NCI-H1694 treated with DMSO at 0.1 percent for 48 hours (cell line): Measurements from ENCODE around the gene DNAH12.

ENCODE experiments used
- DNase-seq: peaks from one replicate; lab custom pipeline; 2025; lab: John Stamatoyannopoulos, UW

Gene DNAH12, protein sequence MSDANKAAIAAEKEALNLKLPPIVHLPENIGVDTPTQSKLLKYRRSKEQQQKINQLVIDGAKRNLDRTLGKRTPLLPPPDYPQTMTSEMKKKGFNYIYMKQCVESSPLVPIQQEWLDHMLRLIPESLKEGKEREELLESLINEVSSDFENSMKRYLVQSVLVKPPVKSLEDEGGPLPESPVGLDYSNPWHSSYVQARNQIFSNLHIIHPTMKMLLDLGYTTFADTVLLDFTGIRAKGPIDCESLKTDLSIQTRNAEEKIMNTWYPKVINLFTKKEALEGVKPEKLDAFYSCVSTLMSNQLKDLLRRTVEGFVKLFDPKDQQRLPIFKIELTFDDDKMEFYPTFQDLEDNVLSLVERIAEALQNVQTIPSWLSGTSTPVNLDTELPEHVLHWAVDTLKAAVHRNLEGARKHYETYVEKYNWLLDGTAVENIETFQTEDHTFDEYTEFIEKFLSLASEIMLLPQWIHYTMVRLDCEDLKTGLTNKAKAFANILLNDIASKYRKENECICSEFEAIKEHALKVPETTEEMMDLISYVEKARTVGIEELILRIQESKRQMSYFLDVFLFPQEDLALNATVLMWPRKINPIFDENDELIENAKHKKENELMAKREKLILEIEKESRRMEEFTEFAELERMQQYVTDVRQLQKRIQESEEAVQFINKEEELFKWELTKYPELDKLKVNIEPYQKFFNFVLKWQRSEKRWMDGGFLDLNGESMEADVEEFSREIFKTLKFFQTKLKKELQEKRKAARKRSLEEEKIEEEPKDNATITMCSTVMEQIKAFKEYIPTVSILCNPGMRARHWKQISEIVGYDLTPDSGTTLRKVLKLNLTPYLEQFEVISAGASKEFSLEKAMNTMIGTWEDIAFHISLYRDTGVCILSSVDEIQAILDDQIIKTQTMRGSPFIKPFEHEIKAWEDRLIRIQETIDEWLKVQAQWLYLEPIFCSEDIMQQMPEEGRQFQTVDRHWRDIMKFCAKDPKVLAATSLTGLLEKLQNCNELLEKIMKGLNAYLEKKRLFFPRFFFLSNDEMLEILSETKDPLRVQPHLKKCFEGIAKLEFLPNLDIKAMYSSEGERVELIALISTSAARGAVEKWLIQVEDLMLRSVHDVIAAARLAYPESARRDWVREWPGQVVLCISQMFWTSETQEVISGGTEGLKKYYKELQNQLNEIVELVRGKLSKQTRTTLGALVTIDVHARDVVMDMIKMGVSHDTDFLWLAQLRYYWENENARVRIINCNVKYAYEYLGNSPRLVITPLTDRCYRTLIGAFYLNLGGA (N-terminal part only)

DNA sequence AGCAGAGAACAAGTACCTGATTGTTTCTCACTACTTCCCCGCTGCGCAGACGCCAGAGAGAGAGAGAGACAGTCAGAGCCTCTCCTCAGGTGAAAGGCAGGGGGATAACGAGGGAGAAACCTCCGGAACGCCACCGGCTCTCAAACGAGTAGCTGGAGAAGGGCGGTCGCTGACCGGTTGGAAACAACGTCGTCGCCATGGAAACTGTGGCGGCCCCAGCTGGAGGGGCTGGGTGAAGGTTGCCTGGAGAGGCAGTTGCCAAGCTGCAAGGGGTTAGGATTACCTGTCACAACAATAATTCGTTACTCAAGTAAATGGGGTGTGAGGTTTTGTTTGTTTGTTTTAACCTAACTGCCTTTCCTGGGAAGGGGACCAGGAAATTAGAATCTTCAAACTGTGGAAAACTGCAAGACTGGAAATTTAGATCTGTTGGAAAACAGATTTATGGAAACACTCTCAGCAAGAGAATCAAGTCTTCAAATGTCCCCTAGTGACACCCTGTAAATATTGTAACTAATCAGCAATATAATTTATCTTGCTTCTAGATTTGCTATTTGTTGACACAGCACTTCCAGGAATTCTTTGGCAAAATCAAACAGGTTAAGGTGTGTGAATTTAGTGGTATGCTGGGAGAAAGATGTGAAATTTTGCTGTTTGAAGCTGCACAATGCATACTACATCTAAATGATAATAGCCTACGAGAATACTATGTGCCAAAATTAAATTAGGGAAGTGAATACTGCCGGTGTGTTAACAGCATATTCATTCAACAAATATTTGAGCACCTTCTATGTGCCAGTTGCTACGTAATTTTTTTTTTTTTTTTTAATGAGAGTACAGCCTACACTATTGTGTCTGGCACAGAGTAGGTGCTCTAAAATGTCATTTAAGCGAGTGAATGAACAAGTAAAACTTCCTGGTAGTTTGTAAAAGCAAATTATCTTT, at the start of gene DNAH12:
Gene DNAH12, minus strand, starts transcription at position 164 of the 945 bp plus-strand sequence. CDS start 1,474 bp downstream, outside the sequence.
- peak; percentile 14 for DNase-seq

DNA sequence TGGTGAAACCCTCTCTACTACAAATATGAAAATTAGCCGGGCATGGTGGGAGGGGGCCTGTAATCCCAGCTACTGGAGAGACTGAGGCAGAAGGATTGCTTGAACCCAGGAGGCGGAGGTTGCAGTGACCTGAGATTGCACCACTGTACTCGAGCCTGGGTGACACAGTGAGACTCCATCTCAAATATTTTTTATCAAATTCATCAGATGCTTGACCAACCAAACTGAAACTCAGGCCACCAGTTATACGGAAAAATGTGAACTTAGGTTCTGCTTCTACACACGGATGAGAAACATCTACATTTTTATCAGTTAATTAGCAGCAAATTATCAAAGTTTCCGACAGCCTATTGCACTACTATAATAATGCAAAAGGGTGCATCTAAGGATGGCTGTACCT, 48.2 kb upstream of the DNAH12 start:
- no peak for DNase-seq

DNA sequence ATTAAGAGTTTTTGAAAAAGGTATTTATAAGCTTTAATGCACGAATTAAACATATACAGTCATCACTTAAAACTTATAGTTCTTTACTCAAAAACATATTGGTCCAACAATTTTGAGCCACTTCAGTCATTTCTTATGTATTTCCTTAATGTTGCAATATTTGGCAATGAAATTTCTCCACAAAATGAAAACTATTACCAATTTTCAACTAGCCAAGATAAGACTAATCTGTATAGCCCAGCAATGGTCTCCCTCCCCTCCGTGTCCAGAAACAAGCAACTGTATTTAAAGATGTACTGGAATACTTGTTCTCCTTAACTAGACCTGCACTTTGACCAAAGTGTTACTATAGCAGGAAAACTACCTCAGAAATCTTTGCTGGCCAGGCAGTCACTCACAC, 43.8 kb upstream of the DNAH12 start:
- no peak for DNase-seq

DNA sequence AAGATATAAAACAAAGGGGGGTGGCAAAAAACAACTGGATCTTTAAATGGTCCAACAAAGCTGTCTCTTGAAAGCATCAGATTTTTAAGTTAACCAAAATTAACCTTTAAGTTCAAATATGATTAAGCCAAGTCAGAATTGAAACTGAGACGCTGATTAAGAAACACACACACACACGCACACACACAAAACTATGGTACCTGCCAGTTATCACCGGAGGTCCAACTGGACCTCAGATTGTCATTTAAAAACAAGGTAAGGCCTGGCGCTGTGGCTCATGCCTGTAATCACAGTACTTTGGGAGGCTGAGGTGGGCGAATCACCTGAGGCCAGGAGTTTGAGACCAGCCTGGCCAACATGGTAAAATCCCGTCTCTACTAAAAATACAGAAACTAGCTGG, 42.6 kb upstream of the DNAH12 start:
- no peak for DNase-seq

DNA sequence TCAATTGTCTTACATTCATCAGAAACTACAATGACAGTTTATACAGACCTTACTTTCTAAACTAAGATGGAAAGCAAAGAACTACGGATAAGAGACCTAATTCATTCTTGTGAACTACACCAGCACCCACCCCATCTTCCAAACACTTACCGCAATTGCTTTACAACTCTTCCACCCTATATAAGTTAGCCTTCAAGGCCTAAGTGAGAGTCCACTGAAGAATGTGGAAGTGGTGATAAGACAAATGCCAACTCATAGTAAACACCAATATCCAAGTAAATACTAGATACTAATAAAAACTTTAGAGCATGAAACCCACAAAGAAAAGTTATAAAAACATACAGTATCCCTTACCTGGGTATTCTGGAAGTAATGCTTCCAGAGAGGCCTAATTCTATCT, 39.4 kb upstream of the DNAH12 start:
- DNase-seq: no peak

DNA sequence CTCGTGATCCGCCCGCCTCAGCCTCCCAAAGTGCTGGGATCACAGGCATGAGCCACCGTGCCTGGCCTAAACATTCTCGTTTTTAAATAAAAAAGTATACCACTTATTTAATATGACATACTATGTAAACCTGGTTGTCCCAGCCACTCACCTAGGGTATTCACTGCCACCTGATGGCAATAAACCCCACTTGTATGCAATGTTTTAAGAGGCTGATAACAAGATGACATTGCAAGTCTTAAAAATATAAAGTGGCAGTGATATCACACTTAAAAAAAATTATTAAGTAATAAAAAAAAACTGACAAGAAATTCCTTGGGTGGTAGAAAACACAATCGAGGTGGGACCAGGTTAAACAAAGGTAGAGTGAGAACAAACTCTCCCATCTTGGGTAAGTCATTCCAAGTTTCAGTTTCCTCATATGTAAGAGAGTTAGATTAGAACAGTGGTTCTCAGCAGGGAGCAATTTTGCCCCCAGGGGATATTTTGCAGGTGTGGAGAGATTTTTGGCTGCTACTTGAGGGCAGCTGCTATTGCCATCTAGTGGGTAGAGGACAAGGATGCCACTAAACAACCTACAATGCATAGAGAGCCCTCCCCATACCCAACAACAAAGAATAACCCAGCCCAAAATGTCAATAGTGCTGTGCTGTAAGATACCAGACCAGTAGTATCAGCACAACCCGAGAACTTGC, 38.5 kb upstream of the DNAH12 start:
- DNase-seq: no peak

DNA sequence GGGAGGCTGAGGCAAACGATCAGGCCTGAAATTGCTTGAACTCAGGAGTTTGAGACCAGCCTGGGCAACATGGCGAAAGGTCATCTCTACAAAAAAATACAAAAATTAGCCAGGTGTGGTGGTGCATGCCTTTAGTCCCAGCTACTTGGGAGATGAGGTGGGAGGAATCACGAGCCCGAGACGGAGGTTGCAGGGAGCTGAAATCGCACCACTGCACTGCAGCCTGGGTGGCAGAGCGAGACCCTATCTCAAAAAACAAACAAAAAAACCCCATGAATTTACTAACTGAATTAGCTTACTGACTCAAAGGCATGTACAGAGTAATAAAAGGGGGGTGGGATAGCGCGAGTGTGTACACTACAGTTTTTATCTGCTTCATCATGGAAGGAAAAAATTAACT, 33.7 kb upstream of the DNAH12 start:
- no peak for DNase-seq

DNA sequence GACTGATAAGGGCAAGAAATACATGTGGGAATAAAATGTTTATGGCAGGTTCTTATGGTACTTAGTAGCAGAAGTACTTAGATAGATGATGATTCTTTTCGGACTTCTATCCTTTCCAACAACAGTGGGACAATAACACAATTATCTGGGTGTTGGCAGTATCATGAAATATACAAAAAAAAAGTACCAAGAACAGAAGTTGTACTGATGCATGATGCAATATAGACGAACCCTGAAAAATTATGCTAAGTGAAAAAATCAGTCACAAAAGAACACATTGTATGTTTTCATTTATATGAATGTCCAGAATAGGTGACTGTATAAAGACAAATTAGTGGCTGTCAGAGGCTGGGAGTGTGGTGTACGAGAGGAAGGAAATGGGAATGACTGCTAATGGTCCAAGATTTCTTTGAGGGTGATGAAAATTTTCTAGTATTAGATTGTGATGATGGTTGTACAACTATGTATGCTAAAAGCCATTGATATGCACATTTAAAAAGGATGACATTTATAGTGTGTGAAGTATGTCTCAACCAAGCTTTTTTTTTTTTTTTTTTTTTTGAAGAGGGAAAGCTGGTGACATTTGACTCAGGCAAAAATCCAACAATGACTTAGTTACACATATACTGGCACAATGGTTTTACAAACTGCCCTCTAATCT, 32.0 kb upstream of the DNAH12 start:
- no peak for DNase-seq

DNA sequence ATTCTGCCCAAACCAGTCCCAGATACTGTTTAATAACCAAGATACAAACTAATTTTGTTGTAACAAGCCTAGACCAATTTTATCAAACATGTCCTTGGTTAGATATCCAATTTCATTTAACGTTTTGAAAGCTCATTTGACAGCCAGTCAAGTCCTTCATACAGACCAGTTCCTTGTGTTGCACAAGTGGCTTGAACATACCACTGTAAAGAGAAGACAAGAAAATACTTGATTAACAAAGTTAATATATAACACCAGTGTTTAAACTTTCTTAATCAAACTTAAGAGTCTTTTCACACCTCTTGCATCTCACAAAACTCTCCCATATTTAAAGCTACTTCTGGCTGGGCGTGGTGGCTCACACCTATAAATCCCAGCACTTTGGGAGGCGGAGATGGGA, 28.0 kb upstream of the DNAH12 start:
- DNase-seq: no peak

DNA sequence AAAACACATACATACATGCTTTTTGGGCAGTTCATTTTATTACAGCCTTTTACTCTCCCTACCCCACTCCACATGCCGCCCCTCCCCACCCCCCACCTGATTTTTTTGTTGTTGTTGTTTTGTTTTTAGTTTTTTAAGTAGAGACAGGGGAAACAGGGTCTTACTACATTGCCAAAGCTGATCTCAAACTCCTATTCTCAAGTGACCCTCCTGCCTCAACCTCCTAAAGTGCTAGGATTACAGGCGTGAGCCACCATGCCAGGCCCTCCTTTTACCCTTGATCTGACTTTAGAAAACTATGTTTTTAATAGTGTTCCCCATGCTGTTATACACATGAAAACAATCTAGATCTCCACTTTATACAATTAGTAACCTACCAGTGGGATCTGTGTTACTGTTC, 26.7 kb upstream of the DNAH12 start:
- DNase-seq: no peak

DNA sequence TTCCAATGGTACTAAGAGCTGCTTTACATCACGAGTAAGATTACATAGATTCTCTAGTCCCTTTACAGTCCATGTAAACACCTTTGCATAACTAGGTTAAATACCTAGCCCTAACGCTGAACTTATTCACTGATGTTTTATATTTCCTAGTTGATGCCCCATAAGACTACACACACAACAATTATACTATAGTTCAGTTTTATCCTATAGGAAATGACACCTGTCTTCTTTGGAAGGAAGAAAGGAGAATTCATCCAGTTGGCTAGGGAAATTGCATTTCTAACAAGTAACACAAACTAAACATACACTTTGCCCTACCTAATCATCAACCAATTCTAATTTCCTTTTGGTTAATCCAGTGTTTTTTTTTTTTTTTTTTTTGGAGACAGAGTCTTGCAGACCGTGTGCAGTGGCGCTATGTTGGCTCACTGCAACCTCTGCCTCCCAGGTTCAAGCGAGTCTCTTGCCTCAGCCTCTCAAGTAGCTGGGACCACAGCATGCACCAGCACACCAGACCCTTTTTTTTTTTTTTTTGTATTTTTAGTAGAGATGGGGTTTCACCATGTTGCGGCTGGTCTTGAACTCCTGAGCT, 25.8 kb upstream of the DNAH12 start:
- DNase-seq: no peak

DNA sequence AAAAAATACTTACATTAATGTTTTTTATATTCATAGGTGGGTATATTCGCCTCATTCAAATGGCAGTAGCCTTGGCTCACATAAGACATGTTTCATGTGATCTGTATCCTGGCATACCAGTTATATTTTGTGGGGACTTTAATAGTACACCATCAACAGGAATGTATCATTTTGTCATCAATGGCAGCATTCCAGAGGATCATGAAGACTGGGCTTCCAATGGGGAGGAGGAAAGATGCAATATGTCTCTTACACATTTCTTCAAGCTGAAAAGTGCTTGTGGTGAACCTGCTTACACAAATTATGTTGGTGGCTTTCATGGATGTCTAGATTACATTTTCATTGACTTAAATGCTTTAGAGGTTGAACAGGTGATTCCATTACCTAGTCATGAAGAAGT, 15.4 kb upstream of the DNAH12 start:
- no peak for DNase-seq

DNA sequence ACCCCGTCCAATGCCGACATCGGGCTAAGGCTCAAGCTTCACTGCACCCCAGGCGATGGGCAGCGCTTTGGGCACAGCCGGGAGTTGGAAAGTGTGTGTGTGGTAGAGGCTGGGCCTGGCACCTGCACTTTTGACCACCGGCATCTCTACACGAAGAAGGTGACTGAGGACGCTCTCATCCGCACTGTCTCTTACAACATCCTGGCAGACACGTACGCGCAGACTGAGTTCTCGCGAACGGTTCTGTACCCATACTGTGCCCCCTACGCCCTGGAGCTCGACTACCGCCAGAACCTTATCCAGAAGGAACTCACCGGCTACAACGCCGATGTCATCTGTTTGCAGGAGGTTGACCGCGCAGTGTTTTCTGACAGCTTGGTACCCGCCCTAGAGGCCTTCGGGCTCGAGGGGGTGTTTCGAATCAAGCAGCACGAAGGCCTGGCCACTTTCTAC, 13.0 kb upstream of the DNAH12 start:
- DNase-seq: no peak

DNA sequence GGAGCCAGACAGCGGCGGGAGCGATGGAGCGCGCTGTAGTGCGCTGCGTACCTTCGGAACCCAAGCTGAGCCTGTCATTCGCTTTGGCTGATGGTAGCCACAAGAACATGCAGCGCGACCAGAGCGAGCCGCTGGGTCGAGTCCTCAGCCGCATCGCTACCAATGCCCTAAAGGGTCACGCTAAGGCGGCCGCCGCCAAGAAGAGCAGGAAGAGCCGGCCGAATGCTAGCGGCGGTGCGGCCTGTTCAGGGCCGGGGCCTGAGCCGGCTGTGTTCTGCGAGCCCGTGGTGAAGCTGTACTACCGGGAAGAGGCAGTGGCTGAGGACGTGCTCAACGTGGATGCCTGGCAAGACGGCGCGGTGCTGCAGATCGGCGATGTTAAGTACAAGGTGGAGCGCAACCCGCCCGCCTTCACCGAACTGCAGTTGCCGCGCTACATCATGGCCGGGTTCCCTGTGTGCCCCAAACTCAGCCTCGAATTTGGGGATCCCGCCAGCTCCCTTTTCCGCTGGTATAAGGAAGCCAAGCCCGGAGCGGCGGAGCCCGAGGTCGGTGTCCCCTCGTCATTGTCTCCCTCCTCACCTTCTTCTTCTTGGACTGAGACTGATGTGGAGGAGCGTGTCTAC, 12.4 kb upstream of the DNAH12 start:
- no peak for DNase-seq

DNA sequence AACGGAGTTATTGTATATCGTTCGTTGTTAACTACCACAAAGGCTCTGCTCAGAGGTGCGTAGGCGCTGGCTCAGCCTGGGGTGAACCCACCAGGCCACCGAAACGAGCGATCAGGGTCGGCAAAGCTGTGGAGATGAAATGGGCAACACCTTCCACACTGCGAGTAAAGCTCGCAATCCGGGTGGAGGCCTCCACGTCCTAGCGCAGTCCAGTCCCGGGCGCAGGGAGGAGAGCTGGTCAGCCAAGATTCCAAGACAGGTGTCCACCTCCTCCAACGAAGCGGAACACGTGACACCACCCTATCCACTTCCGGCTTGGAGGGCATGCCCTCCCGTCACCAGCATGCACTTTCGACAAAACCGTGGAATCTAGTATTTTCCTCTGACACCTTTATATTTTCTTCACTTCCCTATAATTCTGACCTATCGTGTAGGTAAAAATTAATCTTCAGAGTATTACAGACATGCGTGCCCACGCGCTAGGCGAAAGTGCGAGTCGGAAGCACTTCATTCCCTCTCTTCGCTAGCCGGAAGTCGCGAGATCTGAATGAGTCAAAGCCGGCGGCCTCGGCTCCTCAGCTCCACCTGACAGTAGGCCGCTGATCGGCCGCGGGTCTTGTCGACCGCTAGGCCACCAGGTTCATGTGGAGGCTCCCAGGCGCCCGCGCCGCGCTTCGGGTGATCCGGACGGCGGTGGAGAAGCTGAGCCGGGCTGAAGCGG, 11.8 kb upstream of the DNAH12 start, which contains the start of gene PDE12:
Gene PDE12, plus strand, starts transcription at position 537 of the 721 bp plus-strand sequence. Its CDS starts 106 bp downstream, at position 643.
- peak; percentile 31 for DNase-seq

DNA sequence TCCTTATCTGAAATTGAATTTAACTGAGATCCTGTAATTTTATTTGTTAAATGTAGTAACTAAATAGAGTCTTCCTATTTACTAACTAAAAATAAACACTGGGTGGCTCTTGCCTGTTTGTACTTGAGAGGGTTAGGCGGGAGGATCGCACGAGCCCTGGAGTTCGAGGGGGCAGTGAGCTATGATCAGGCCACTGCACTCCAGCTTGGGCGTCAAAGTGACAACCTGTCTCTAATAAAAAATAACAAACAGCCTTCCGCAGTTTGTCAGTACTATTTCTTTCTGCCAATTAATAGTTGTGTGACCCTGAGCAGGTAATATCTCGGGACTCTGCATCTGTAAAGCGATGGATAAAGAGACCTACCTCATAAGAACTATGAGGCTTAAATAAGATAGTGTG, 11.2 kb upstream of the DNAH12 start:
- DNase-seq: no peak

DNA sequence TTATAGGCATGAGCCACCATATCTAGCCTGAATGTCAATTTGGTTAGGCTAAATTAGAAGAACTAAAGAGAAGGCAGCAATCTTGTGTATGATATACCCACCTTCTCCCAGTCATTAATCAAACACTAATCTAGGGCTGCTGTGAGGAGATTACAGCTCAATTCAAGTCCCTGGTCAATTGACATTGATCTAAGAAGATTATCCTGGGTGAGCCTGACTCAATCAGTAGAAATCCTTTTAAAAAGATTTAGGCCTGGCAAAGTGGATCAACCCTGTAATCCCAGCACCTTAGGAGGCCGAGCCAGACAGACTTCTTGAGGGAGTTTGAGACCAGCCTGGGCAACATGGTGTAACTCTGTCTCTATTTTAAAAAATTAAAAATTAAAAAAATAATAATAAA, 2.5 kb upstream of the DNAH12 start:
- no peak for DNase-seq

DNA sequence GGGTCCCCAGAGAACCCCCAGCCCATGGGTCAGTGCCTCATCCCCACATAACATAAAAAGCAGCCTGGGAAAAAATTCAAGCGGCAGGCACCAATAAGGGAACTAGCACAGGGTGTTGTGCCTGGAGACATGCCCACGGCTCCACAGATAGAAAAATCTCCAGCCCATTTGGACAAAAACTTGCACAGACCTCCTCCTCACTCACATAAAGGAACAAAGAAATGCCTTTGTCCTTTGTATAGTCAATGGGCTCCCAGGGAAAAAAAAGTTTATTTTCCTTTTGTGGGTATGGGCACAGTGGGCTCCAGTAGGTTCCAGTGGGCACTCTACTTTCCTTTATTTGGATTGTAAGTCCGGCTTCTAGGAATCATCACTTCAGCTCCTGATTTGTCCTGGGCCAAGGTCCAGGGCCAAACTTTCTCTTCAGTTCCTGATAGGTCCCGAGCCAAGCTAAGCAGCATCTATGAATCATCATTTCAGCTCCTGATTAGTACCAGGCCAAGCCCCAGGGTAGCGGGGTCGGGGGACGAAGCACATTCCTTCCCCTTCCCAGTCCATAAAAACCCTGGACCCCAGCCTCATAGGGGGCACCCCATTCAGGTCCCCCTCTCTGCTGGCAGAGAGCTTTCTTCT, 1.6 kb upstream of the DNAH12 start:
- no peak for DNase-seq
